ENCODE data around the gene UCN. TPM values are rescaled to one million over a fixed set of nuclear protein-coding genes. Genes with fewer than 3 reads are reported as not detected.
"Not testable (repeated sequence)": the region's sequence is repeated elsewhere in the genome, so short reads cannot be mapped to it uniquely, and the experiment has no call there.

The UCN gene
- total RNA-seq, 1 experiment from 2014 or later: 1.3 TPM

- Histone ChIP-seq H3K27me3 (no peaks in the 10 kb centered on the region), H3K9me3 (no peaks in the 10 kb centered on the region), H3K4me3 (peak overlapping the region; percentile 85), H3K36me3 (peaks cover 13% of the 10 kb centered on the region)
- DNase-seq: no peak
These were observed 14.1 kb upstream of the UCN start for GRCh38 chr2:27322301-27322765.

- peak overlapping the region; percentile 85 for H3K4me3 ChIP-seq
- H3K9me3 ChIP-seq: no peaks in the 10 kb centered on the region
- no peaks in the 10 kb centered on the region for H3K27me3 ChIP-seq
These were observed 12.8 kb upstream of the UCN start for GRCh38 chr2:27320958-27321543.

DNA sequence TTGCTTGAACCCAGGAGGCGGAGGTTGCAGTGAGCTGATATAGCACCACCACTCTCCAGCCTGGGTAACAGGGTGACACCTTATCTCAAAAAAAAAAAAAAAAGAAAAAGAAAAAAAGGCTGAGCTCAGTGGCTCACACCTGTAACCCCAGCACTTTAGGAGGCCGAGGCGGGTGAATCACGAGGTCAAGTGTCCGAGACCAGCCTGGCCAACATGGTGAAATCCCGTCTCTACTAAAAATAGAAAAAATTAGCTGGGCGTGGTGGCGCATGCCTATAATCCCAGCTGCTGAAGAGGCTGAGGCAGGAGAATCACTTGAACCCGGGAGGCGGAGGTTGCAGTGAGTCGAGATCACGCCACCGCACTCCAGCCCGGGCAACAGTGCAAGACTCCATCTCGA, 11.6 kb upstream of the UCN start:
- not testable (repeated sequence) for H3K4me3 ChIP-seq, H3K27me3 ChIP-seq, DNase-seq, H3K36me3 ChIP-seq, H3K9me3 ChIP-seq

More at GRCh38 chr2:27320958-27321543, 12.8 kb upstream of the UCN start:
- peak; percentile 97 for DNase-seq
- H3K36me3 ChIP-seq: peaks cover 11% of the 10 kb centered on the region

DNA sequence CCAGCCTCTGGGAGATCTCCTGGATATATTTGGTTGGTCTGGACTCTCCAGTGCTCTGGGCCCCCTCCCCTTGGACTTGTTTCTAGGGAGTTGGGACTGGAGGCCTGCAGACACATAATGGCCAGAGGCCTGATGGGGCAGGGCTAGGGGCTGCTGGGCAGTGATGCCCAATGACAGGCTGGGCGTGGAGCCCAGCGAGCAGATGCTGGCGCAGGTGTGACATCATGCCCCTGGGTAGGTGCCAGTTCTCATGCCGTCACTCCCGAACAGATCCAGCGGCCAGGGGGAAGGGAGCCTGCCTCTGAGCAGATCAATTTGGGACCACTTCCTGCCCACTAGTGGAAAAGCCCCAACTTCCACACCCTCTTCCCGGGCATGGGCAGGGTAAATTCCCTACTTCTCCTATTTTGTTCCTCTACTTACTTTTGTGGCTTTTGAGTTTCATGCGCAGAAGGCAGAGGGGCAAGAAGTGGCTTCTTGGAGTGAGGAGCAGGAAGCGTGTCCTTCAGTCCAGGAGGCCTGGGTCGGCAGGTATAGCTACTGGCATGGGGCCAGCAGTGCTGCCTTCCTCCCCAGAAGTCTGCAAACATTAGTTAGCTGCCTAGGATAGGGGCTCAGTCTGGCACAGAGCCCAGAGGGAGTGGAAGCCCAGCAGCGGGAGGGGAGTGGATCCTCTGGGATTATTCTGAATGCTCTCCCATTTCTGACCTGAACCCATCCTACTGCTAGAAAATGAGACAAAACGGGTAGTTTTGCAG, 8.6 kb upstream of the UCN start:
- Histone ChIP-seq H3K9me3 (no peaks in the 10 kb centered on the region), H3K36me3 (peaks cover 5% of the 10 kb centered on the region; the same call in 1 of the 2 replicates), H3K27me3 (no peaks in the 10 kb centered on the region), H3K4me3 (no peak overlapping the region)
- DNase-seq: peak; percentile 52

DNA sequence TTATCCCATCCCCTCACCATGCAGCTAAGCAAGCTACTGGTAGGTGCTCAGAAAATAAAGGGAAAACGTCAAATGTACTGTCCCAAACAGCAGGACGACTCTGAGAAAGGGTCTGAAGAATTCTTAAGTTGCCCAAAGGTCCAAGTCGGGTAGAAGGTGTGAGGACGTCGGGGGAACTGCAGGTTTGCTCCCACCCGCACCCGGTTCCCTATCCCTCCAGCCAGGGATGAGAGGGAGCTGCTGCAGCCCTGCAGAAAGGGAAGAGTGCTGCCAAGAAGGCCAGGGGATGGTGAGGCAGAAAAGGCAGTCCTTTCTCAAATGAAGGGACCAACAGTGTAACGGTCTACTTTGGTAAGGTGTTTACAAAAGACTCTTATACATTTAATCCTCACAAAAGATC, 6.9 kb upstream of the UCN start:
- no peak for DNase-seq
- Histone ChIP-seq H3K9me3 (no peaks in the 10 kb centered on the region), H3K36me3 (0 out of 2 replicates have a peak, but pooled peaks cover 5% of the 10 kb centered on the region), H3K27me3 (no peaks in the 10 kb centered on the region), H3K4me3 (no peak overlapping the region)

DNA sequence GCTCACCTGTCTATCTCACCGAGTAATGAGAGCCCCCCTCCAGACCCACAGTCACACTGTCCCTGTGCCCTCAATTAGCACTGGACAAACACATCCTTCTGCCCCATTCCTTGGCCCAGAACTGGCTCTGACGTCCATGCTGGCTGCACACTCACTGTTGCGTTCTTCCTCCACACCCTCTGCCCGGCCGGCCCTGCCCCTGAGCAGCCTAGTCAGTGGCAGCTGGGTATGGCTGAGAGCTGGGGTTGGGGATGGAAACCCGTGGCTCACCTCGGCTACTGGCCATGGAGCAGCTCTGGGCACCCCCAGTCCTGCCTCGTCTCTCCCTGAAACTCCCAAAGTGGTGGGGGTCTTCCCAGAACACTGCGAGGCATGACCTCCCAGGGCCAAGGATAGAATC, 6.5 kb upstream of the UCN start:
- Histone ChIP-seq H3K4me3 (no peak overlapping the region), H3K9me3 (no peaks in the 10 kb centered on the region), H3K36me3 (0 out of 2 replicates have a peak, but pooled peaks cover 5% of the 10 kb centered on the region), H3K27me3 (no peaks in the 10 kb centered on the region)
- DNase-seq: no peak

DNA sequence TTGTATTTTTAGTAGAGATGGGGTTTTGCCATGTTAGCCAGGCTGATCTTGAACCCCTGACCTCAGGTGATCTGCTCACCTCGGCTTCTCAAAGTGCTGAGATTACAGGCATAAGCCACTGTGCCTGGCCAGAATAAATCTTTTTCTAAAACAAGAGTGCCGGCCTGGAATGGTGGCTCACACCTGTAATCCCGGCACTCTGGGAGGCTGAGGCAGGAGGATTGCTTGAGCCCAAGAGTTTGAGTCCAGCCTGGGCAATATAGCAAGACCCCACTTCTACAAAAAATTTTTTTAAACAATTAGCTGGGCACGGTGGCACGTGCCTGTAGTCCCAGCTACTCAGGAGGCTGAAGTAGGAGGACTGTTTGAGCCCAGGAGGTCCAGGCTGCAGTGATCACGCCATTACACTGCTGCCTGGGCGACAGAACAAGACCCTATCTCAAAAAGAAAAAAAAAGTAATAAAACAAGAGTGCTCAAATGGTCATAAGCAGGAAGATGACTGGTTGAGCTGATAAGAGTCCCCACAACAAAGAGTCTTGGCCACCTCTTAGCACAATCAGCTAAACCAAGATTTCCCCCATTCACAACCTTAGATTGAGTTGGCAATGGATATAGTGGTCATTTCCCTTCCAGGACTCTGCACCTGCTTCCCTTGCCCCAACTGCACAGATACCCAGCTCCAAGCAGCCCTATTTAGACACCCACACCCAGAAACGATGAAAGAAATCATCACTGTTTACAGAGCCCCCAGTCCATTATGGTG, 5.8 kb upstream of the UCN start:
- no peak for DNase-seq
- 0 out of 2 replicates have a peak, but pooled peaks cover 5% of the 10 kb centered on the region for H3K36me3 ChIP-seq
- no peaks in the 10 kb centered on the region for H3K9me3 ChIP-seq
- no peak overlapping the region for H3K4me3 ChIP-seq
- H3K27me3 ChIP-seq: no peaks in the 10 kb centered on the region

GRCh38 chr2:27312152-27312551, 3.9 kb upstream of the UCN start:
- peaks cover 9% of the 10 kb centered on the region for H3K27me3 ChIP-seq

GRCh38 chr2:27309651-27310050, 1.4 kb upstream of the UCN start:
- Histone ChIP-seq H3K27me3 (peaks cover 17% of the 10 kb centered on the region), H3K4me3 (no peak overlapping the region), H3K9me3 (peaks cover under 1% of the 10 kb centered on the region; the same call in 1 of the 2 replicates), H3K36me3 (no peaks in the 10 kb centered on the region)
- no peak for DNase-seq

More at GRCh38 chr2:27312152-27312551, 3.9 kb upstream of the UCN start:
- Histone ChIP-seq H3K4me3 (no peak overlapping the region), H3K9me3 (no peaks in the 10 kb centered on the region), H3K36me3 (0 out of 2 replicates have a peak, but pooled peaks cover 5% of the 10 kb centered on the region)
- no peak for DNase-seq

DNA sequence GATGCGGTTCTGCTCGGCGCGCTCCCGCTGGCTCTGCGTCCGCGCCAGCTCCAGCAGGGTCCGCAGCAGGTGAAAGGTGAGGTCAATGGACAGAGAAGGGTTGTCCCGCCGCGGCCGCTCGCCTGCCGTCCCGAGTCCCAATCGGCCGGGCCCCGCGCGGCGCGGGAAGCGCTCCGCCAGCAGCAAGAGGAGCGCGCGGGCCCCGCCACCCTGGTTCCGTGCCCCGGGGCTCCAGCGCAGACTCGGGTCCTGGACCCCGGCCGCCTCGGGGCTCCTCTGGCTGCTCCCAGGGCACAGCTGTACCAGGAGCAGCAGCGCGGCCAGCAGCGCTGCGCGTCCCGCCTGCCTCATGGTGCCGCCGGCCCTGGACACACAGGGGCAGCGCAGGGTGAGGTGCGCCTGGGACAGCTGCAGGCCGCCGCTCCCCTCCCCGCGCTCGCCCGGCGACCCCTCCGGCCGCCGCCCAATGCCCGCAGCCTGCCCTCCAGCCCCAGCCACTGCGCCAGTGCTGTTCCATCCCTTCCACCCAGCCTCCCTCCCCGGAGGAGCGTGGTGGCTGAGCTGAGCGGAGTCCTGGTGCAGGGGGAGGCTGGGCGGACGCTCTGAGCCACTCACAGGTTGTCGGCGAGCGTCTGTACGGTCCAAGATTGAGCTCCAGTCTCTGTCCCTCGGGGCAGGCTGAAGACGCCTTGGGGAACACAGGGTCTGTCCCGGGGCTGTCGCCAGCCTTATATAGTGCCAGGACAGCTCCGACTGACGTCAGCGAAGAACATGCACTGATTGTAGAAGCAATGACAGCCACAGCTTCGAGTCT, 493 bp downstream of the UCN start:
- H3K4me3 ChIP-seq: no peak overlapping the region
- no peaks in the 10 kb centered on the region for H3K36me3 ChIP-seq
- DNase-seq: no peak
- peaks cover 2% of the 10 kb centered on the region; the same call in 1 of the 2 replicates for H3K9me3 ChIP-seq
- H3K27me3 ChIP-seq: peaks cover 17% of the 10 kb centered on the region

- no peak overlapping the region for H3K4me3 ChIP-seq
- no peaks in the 10 kb centered on the region for H3K36me3 ChIP-seq
- no peak for DNase-seq
- peaks cover 2% of the 10 kb centered on the region; the same call in 1 of the 2 replicates for H3K9me3 ChIP-seq
- peaks cover 17% of the 10 kb centered on the region for H3K27me3 ChIP-seq
These were observed 1.0 kb downstream of the UCN start for GRCh38 chr2:27307287-27307544.

GRCh38 chr2:27306573-27307286, 1.5 kb downstream of the UCN start:
- Histone ChIP-seq H3K36me3 (no peaks in the 10 kb centered on the region), H3K27me3 (peaks cover 17% of the 10 kb centered on the region), H3K9me3 (peaks cover 2% of the 10 kb centered on the region; the same call in 1 of the 2 replicates), H3K4me3 (no peak overlapping the region)
- no peak for DNase-seq

- no peak for DNase-seq
- H3K9me3 ChIP-seq: peaks cover 2% of the 10 kb centered on the region; the same call in 1 of the 2 replicates
- H3K4me3 ChIP-seq: no peak overlapping the region
- no peaks in the 10 kb centered on the region for H3K36me3 ChIP-seq
- H3K27me3 ChIP-seq: peaks cover 17% of the 10 kb centered on the region
These were observed 2.1 kb downstream of the UCN start for GRCh38 chr2:27306136-27306535.

DNA sequence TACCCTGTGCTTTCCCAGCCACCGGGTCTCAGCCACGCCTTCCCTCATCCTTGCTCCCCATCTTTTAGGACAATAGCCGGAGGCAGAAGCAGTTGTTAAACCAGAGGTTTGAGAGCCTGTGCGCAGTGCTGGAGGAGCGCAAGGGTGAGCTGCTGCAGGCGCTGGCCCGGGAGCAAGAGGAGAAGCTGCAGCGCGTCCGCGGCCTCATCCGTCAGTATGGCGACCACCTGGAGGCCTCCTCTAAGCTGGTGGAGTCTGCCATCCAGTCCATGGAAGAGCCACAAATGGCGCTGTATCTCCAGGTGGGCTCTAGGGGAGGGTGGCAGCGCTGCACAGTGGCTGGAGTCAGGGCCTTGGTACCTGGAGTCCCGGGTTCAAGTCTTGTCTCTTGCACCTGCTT, 2.7 kb downstream of the UCN start:
- H3K9me3 ChIP-seq: peaks cover 2% of the 10 kb centered on the region; the same call in 1 of the 2 replicates
- H3K4me3 ChIP-seq: no peak overlapping the region
- H3K27me3 ChIP-seq: peaks cover 17% of the 10 kb centered on the region
- no peaks in the 10 kb centered on the region for H3K36me3 ChIP-seq
- no peak for DNase-seq

DNA sequence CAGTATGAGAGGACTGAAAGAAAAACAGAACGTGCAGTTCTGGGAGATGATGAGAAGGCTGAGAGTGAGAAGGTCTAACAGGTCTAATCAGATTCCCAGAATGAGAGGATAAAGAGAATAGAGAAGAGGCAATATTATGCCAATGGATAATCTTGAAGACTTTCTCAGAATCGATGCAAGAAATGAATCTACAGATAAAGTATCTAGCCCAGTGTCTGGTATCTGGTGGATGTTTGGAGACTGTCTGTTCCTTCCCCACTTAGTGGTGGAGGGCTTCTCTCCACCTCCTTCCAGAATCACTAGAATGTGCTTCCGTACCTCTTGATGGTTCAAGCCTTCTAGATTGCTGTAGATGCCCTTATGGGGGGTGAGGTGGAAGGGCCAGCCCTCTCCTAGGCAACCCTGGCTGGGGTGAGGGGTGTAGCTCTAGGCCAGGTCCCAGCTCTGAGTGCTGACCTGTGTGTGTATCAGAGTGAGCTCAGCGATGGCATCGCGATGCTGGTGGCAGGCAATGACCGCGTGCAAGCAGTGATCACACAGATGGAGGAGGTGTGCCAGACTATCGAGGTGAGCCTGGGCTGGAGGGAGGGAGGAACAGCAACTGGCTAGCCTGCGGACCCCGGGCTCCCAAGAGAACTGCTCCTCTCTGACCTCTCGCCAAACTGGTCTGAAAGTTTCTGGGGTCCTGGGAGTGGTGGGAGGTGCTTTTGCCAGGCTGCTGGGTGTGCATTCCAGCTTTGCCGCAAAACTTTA, 3.6 kb downstream of the UCN start:
- no peak overlapping the region for H3K4me3 ChIP-seq
- no peak for DNase-seq

More for the DNA sequence above, 3.6 kb downstream of the UCN start:
- H3K27me3 ChIP-seq: peaks cover 17% of the 10 kb centered on the region
- H3K36me3 ChIP-seq: no peaks in the 10 kb centered on the region
- peaks cover 2% of the 10 kb centered on the region; the same call in 1 of the 2 replicates for H3K9me3 ChIP-seq
